ENCODE measurements around the gene SH3D21. TPM values are rescaled to one million over a fixed set of nuclear protein-coding genes. Genes with fewer than 3 reads are reported as not detected.

SH3D21 gene
- total and polyA plus RNA-seq, 2 of the 8 experiments (the other 6 are each of a cell fraction or from before 2014, with no cell fraction given) = 3.4 to 8.6 TPM

DNA sequence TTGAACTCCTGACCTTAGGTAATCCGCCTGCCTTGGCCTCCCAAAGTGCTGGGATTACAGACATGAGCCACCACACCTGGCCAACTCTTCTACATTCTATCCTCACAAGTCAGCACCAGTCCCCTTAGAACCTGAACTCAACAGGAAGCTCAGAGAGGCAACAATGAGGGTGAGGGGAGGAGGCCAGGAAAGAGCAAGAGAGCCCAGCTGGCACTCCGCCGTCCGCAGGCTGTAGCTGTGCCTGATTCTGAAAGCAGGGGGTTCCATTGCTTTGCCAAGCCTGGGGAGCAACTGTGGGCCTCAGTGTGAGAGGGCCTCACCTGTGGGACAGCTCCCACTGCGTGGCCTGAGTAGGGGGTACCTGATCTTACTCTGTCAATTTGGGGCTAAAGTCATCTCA lies 60.9 kb downstream of the SH3D21 start:
- Histone ChIP-seq H2BK12ac (ENCODE audit: low read depth, low read length) (no peak overlapping the region), H3K9me3 (ENCODE audit: insufficient read depth in 2 of 2, low read depth in 1 of 2, low read length in 1 of 2) (no peaks in the 10 kb centered on the region), H2BK15ac (ENCODE audit: low read length) (no peak overlapping the region), H2AK5ac (ENCODE audit: low read depth, low read length) (no peak overlapping the region), H3K4me2 (ENCODE audit: insufficient read depth in 1 of 2, low read depth in 2 of 2, low read length in 2 of 2) (no peak overlapping the region), H3K4me3 (ENCODE audit: extremely low read depth in 1 of 4, insufficient read depth in 2 of 4, low read depth in 3 of 4, low read length in 4 of 4) (no peak overlapping the region), H3K18ac (ENCODE audit: extremely low read depth, low read length) (no peak overlapping the region), H3K27ac (ENCODE audit: low read depth, low read length) (no peak overlapping the region), H3K9ac (replicated peaks in 1 of 4; ENCODE audit: extremely low read depth in 1 of 4, low read depth in 3 of 4, low read length in 3 of 4) (no peak overlapping the region), H4K20me1 (replicated peaks in 1 of 2; ENCODE audit: control insufficient read depth in 1 of 2, insufficient read depth in 2 of 2, low read length in 2 of 2) (peaks cover 0 to 7% of the 10 kb centered on the region in 2 experiments), H3K4me1 (replicated peaks in 1 of 4; ENCODE audit: control insufficient read depth in 3 of 4, insufficient read depth in 4 of 4, low read length in 3 of 4) (peaks cover 2 to 15% (median 10%) of the 10 kb centered on the region in 4 experiments; a peak in 6 of 7 replicates), H3K23me2 (ENCODE audit: low read depth, low read length) (no peaks in the 10 kb centered on the region), H2AFZ (ENCODE audit: low read length) (no peak overlapping the region), H3K79me1 (ENCODE audit: low read depth, low read length) (peaks cover 3% of the 10 kb centered on the region; the same call in 1 of the 2 replicates), H3K56ac (replicated peaks; ENCODE audit: insufficient read length, low read depth, low read length) (no peak overlapping the region), H3K79me2 (ENCODE audit: control insufficient read depth in 1 of 2, insufficient read depth in 2 of 2, low read length in 2 of 2) (peaks cover 0 to 26% of the 10 kb centered on the region in 2 experiments; a peak in 2 of 4 replicates), H4K91ac (replicated peaks; ENCODE audit: insufficient read length, low read length) (no peak overlapping the region), H3K27me3 (replicated peaks in 1 of 4; ENCODE audit: control insufficient read depth in 3 of 4, extremely low read depth in 1 of 4, insufficient read depth in 3 of 4, low read length in 3 of 4) (no peaks in the 10 kb centered on the region), H3K4ac (replicated peaks; ENCODE audit: insufficient read length, low read depth, low read length) (no peak overlapping the region), H3K23ac (ENCODE audit: insufficient read length) (no peak overlapping the region), H3K36me3 (ENCODE audit: control insufficient read depth in 2 of 4, insufficient read depth in 4 of 4, low read length in 3 of 4) (peaks cover 0 to 5% (median 1%) of the 10 kb centered on the region in 4 experiments; a peak in 1 of 8 replicates), H3K14ac (ENCODE audit: insufficient read length) (no peak overlapping the region), H2BK5ac (ENCODE audit: low read depth, low read length) (no peak overlapping the region), H4K8ac (ENCODE audit: extremely low read depth, insufficient read depth, low read length) (no peak overlapping the region), H2BK20ac (ENCODE audit: low read length) (no peak overlapping the region), H4K5ac (ENCODE audit: insufficient read length, low read depth, low read length) (no peak overlapping the region), H2BK120ac (replicated peaks; ENCODE audit: low read depth, low read length) (no peak overlapping the region)
- ChIA-PET CTCF (ENCODE audit: partially characterized antibody) (interaction anchor here (0.6 to 7.9 kb wide), 14 partner anchors 14 to 66 kb away, joined by 3 to 90 read pairs (median 6); partner anchors contain the start of gene STK40), POLR2A (ENCODE audit: partially characterized antibody) (interaction anchor here (1.1 to 5.2 kb wide), 6 partner anchors 10 to 83 kb away, joined by 3 to 33 read pairs (median 5); partner anchors contain the start of genes EVA1B and OSCP1)
- FAIRE-seq = no peak
- WGBS, 2 experiments (ENCODE audit: extremely low coverage in 1 of 2, insufficient coverage in 1 of 2, insufficient read length in 1 of 2, insufficient replicate concordance in 2 of 2, low coverage in 1 of 2, low lambda C conversion rate in 2 of 2, missing lambda C conversion rate in 1 of 2) = 98% methylated on average over 4 of the region's 5 CpGs; no CpG with 5 or more reads in 1 of the 2 experiments
- DNase-seq (ENCODE audit: low read depth in 1 of 2, low spot score in 2 of 2) = no peak
- TF ChIP-seq CEBPB (IDR thresholded peaks at IDR 0.05; ENCODE audit: low read depth, low read length) (no peak), POLR2AphosphoS5 (IDR thresholded peaks at IDR 0.05; ENCODE audit: low read depth, low read length) (no peak), TBP (IDR thresholded peaks at IDR 0.05; ENCODE audit: low read depth, low read length) (no peak), EGR1 (IDR thresholded peaks at IDR 0.05; ENCODE audit: borderline replicate concordance, low read depth, low read length) (no peak)
